ENCODE results near the gene ESYT1. TPM values are rescaled to one million over a fixed set of nuclear protein-coding genes. Genes with fewer than 3 reads are reported as not detected.

ESYT1 gene
- total RNA-seq, 1 donor from 2014 or later, result 75.3 TPM

DNA sequence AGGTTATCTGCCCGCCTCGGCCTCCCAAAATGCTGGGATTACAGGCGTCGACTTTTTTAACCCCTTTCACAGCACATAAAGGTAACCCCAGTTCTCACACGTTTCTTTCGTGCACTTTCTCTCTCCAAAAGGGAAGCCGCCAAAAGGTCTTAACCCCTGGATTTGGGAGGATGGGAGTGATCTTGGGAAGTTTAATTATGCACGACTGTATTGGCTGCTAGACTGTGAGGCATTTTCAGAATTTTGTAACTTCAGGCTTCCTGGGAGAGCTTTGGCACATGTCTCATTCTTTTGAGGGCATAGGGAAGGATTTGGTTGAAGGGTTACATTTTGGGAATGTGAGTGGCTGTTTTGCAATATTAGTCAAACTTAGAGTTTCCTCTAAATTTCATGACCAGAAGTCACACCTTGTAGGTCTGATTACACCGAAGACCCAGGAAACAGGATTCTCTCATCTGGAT is 62.7 kb downstream of the ESYT1 start:
- Histone ChIP-seq H2AFZ (replicated peaks) (peak overlapping the region; percentile 92), H3F3A (ENCODE audit: low read depth) (peaks cover 45% of the 10 kb centered on the region), H4K20me1 (ENCODE audit: low read depth) (peaks cover 20% of the 10 kb centered on the region), H3K4me3 (peak overlapping the region; percentile 96), H3K9me3 (ENCODE audit: low read depth) (no peaks in the 10 kb centered on the region), H3K4me2 (peak overlapping the region; percentile 90), H3K27me3 (no peaks in the 10 kb centered on the region), H3K79me2 (ENCODE audit: low read depth) (peaks cover 32% of the 10 kb centered on the region), H3K4me1 (peaks cover 10% of the 10 kb centered on the region), H3K9ac (no peak overlapping the region), H3K36me3 (peaks cover 9% of the 10 kb centered on the region), H3K27ac (no peak overlapping the region)
- Mint-ChIP-seq H3K4me1 (peaks cover 26% of the 10 kb centered on the region), H3K27me3 (ENCODE audit: insufficient read depth, low read depth) (peaks cover 20% of the 10 kb centered on the region), H3K27ac (peak overlapping the region; percentile 86), H3K36me3 (peaks cover 8% of the 10 kb centered on the region), H3K4me3 (peak overlapping the region; percentile 95), H3K9me3 (peaks cover 9% of the 10 kb centered on the region)
- no peak for TF ChIP-seq EZH2phosphoT487 (IDR thresholded peaks at IDR 0.05)
- TF ChIP-seq, protein P1, sequence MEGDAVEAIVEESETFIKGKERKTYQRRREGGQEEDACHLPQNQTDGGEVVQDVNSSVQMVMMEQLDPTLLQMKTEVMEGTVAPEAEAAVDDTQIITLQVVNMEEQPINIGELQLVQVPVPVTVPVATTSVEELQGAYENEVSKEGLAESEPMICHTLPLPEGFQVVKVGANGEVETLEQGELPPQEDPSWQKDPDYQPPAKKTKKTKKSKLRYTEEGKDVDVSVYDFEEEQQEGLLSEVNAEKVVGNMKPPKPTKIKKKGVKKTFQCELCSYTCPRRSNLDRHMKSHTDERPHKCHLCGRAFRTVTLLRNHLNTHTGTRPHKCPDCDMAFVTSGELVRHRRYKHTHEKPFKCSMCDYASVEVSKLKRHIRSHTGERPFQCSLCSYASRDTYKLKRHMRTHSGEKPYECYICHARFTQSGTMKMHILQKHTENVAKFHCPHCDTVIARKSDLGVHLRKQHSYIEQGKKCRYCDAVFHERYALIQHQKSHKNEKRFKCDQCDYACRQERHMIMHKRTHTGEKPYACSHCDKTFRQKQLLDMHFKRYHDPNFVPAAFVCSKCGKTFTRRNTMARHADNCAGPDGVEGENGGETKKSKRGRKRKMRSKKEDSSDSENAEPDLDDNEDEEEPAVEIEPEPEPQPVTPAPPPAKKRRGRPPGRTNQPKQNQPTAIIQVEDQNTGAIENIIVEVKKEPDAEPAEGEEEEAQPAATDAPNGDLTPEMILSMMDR (IDR thresholded peaks at IDR 0.05), result no peak
- no peak for TF ChIP-seq EZH2 (IDR thresholded peaks at IDR 0.05)
- DNase-seq (ENCODE audit: low spot score), result peak; percentile 24

DNA sequence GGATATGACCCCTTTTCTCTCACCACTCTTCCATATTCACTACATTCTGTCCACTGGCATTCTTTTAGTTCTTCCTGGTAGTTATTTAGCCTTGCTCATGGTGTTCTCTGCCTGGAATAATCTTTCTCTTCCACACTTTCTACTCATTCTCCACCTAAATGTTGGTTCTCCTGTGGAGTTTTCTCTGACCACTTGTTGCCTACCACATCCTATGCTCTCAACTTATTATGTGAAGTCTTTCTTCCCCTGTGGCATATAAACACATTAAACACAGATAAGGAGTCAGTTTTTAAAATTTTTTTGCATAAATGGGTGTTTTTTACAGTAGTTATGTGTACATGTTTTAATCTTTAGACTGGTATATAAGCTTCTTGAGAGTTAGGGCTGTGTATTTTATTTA is 64.5 kb downstream of the ESYT1 start:
- no peak for DNase-seq (ENCODE audit: low spot score)
- Histone ChIP-seq H3K4me1 (peaks cover 7% of the 10 kb centered on the region), H3K9me3 (ENCODE audit: low read depth) (no peaks in the 10 kb centered on the region), H3K4me2 (no peak overlapping the region), H3F3A (ENCODE audit: low read depth) (peaks cover 45% of the 10 kb centered on the region), H3K36me3 (no peaks in the 10 kb centered on the region), H4K20me1 (ENCODE audit: low read depth) (peaks cover 9% of the 10 kb centered on the region), H3K79me2 (ENCODE audit: low read depth) (peaks cover 14% of the 10 kb centered on the region), H3K9ac (no peak overlapping the region), H2AFZ (replicated peaks) (peak overlapping the region; percentile 98), H3K4me3 (no peak overlapping the region), H3K27ac (no peak overlapping the region), H3K27me3 (no peaks in the 10 kb centered on the region)
- H3K27ac Mint-ChIP-seq, result no peak overlapping the region
- peaks cover 20% of the 10 kb centered on the region for H3K4me1 Mint-ChIP-seq
- H3K9me3 Mint-ChIP-seq, result peaks cover 9% of the 10 kb centered on the region
- TF ChIP-seq, protein P1 (IDR thresholded peaks at IDR 0.05), result no peak
- TF ChIP-seq EZH2 (IDR thresholded peaks at IDR 0.05) (no peak), EZH2phosphoT487 (IDR thresholded peaks at IDR 0.05) (no peak)
- H3K36me3 Mint-ChIP-seq, result peaks cover 2% of the 10 kb centered on the region
- H3K4me3 Mint-ChIP-seq, result no peak overlapping the region
- H3K27me3 Mint-ChIP-seq (ENCODE audit: insufficient read depth, low read depth), result peaks cover 22% of the 10 kb centered on the region

DNA sequence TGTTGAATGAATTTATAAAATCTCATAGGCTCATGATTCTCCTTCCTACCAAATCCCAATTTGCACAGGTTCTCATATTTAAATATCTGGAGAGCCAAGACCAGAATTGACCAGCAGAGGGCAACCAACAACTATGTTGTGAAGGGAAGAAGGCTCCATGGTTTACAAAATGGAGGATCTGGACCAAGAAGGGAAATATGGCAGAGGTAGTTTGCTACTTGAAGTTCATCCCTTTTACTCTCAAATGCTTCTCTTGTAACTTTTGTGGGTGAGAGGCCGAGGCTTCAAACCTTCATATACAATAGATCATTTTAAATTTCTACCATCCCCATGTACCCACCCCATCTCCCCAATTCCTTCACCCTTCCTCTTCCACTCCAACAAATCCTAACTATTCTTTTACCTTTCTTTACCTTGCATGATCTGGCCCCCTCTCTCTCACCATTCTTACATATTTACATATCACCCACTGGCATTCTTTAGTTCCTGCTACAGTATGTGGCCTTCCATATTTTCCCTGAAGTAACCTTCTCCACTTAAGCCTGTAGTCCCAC is 65.0 kb downstream of the ESYT1 start:
- DNase-seq (ENCODE audit: low spot score), result peak; percentile 91
- Mint-ChIP-seq H3K27me3 (ENCODE audit: insufficient read depth, low read depth) (peaks cover 20% of the 10 kb centered on the region), H3K27ac (peak overlapping the region; percentile 57), H3K9me3 (peaks cover 9% of the 10 kb centered on the region), H3K4me1 (peaks cover 14% of the 10 kb centered on the region), H3K4me3 (peak overlapping the region; percentile 5), H3K36me3 (no peaks in the 10 kb centered on the region)
- H3K27me3 ChIP-seq, result no peaks in the 10 kb centered on the region
- H3K4me1 ChIP-seq, result peaks cover 2% of the 10 kb centered on the region
- no peaks in the 10 kb centered on the region for H3K36me3 ChIP-seq
- peak overlapping the region; percentile 98 for H2AFZ ChIP-seq (replicated peaks)
- no peak overlapping the region for H3K4me2 ChIP-seq
- peaks cover 40% of the 10 kb centered on the region for H3F3A ChIP-seq (ENCODE audit: low read depth)
- H3K9me3 ChIP-seq (ENCODE audit: low read depth), result no peaks in the 10 kb centered on the region
- no peak overlapping the region for H3K9ac ChIP-seq
- H3K27ac ChIP-seq, result no peak overlapping the region
- no peak overlapping the region for H3K4me3 ChIP-seq
- H3K79me2 ChIP-seq (ENCODE audit: low read depth), result peaks cover 9% of the 10 kb centered on the region
- TF ChIP-seq EZH2 (IDR thresholded peaks at IDR 0.05), result no peak
- no peak for TF ChIP-seq EZH2phosphoT487 (IDR thresholded peaks at IDR 0.05)
- TF ChIP-seq, protein P1 (IDR thresholded peaks at IDR 0.05), result peak; percentile 91
- H4K20me1 ChIP-seq (ENCODE audit: low read depth), result peaks cover 4% of the 10 kb centered on the region

Other genes starting within 250 kb of the ESYT1 start
- 44.6 and 72.5 TPM in 2 replicates for gene PYM1, start 200.4 kb upstream of the ESYT1 start, total RNA-seq (ENCODE audit: low replicate concordance)
- gene DGKA, start 197.1 kb upstream of the ESYT1 start, total RNA-seq (ENCODE audit: low replicate concordance), result 24.1 and 27.0 TPM in 2 replicates
- gene PMEL, start 162.2 kb upstream of the ESYT1 start, total RNA-seq (ENCODE audit: low replicate concordance), result 207 and 301 TPM in 2 replicates
- gene CDK2, start 161.4 kb upstream of the ESYT1 start, total RNA-seq (ENCODE audit: low replicate concordance), result 46.5 and 52.2 TPM in 2 replicates
- 62.9 and 64.5 TPM in 2 replicates for gene RAB5B, start 154.2 kb upstream of the ESYT1 start, total RNA-seq (ENCODE audit: low replicate concordance)
- 17.5 and 35.5 TPM in 2 replicates for gene SUOX, start 131.0 kb upstream of the ESYT1 start, total RNA-seq (ENCODE audit: low replicate concordance)
- gene IKZF4, start 107.2 kb upstream of the ESYT1 start, total RNA-seq (ENCODE audit: low replicate concordance), result 2.1 and 4.4 TPM in 2 replicates
- gene RPS26, start 86.3 kb upstream of the ESYT1 start, total RNA-seq (ENCODE audit: low replicate concordance), result 721 and 819 TPM in 2 replicates
- gene ERBB3, start 48.1 kb upstream of the ESYT1 start, total RNA-seq (ENCODE audit: low replicate concordance), result 6.3 and 8.8 TPM in 2 replicates
- 168 and 242 TPM in 2 replicates for gene PA2G4, start 23.7 kb upstream of the ESYT1 start, total RNA-seq (ENCODE audit: low replicate concordance)
- 3,372 and 3,805 TPM in 2 replicates for gene RPL41, start 11.6 kb upstream of the ESYT1 start, total RNA-seq (ENCODE audit: low replicate concordance)
- gene ZC3H10, start 10.0 kb upstream of the ESYT1 start, total RNA-seq (ENCODE audit: low replicate concordance), result 10.3 and 10.8 TPM in 2 replicates
- gene MYL6B, start 24.3 kb downstream of the ESYT1 start, total RNA-seq (ENCODE audit: low replicate concordance), result 131 and 198 TPM in 2 replicates
- gene MYL6, start 30.1 kb downstream of the ESYT1 start, total RNA-seq (ENCODE audit: low replicate concordance), result 1,139 and 1,233 TPM in 2 replicates
- 92.3 and 103 TPM in 2 replicates for gene SMARCC2, start 61.2 kb downstream of the ESYT1 start, total RNA-seq (ENCODE audit: low replicate concordance)
- gene RNF41, start 93.7 kb downstream of the ESYT1 start, total RNA-seq (ENCODE audit: low replicate concordance), result 52.1 and 68.9 TPM in 2 replicates
- 27.9 and 40.9 TPM in 2 replicates for gene NABP2, start 96.1 kb downstream of the ESYT1 start, total RNA-seq (ENCODE audit: low replicate concordance)
- gene SLC39A5, start 101.8 kb downstream of the ESYT1 start, total RNA-seq (ENCODE audit: low replicate concordance), result 0.54 and 1.5 TPM in 2 replicates
- gene ANKRD52, start 130.1 kb downstream of the ESYT1 start, total RNA-seq (ENCODE audit: low replicate concordance), result 9.1 and 18.1 TPM in 2 replicates
- 32.1 and 41.8 TPM in 2 replicates for gene COQ10A, start 138.7 kb downstream of the ESYT1 start, total RNA-seq (ENCODE audit: low replicate concordance)
- 91.1 and 133 TPM in 2 replicates for gene CS, start 172.1 kb downstream of the ESYT1 start, total RNA-seq (ENCODE audit: low replicate concordance)
- gene CNPY2, start 187.7 kb downstream of the ESYT1 start, total RNA-seq (ENCODE audit: low replicate concordance), result 107 and 128 TPM in 2 replicates
- gene PAN2, start 205.7 kb downstream of the ESYT1 start, total RNA-seq (ENCODE audit: low replicate concordance), result 61.9 and 116 TPM in 2 replicates
- gene IL23A, start 210.6 kb downstream of the ESYT1 start, total RNA-seq (ENCODE audit: low replicate concordance), result 0.31 and 1.5 TPM in 2 replicates
- gene STAT2, start 231.8 kb downstream of the ESYT1 start, total RNA-seq (ENCODE audit: low replicate concordance), result 86.4 and 105 TPM in 2 replicates
- gene APOF, start 234.6 kb downstream of the ESYT1 start, total RNA-seq (ENCODE audit: low replicate concordance), result not detected in 2 replicates

Measured in neural progenitor cell (in vitro differentiated cells).